Adrenal gland (tissue), 5 donors: ENCODE measurements around the gene DCDC2.

ENCODE experiments used
- CTCF ChIP-seq, 6 experiments: fragments of 450-650 bp in 4 of 6; fragments of 200-600 bp in 2 of 6; sonication (generic) in 1 of 6; IDR thresholded peaks; 1 replicate in 5 of 6; 2 replicates in 1 of 6; pipeline versions ENCODE4 v1.5.1 to v1.8.0; 2016 to 2021; ENCODE audit warnings: antibody characterized with exemption in 6 of 6, mild to moderate bottlenecking in 2 of 6, moderate library complexity in 1 of 6
- POLR2A ChIP-seq, 2 donors: fragments of 450-650 bp; IDR thresholded peaks; one replicate each; pipeline ENCODE4 v1.6.1; 2017; ENCODE audit warnings: antibody characterized with exemption in 2 of 2, mild to moderate bottlenecking in 2 of 2, moderate library complexity in 1 of 2
- donor health status: DM: no; HTN: no; CAD: no.

GRCh38 chr6:24327756-24328155, 30.1 kb downstream of the DCDC2 start:
- TF ChIP-seq CTCF (IDR thresholded peaks at IDR 0.05) (no peak), POLR2A (IDR thresholded peaks at IDR 0.05) (no peak)
